GM19468 (cell line): ENCODE measurements around the gene ITPK1.

ENCODE experiments used
- ATAC-seq: cut with Tn5 transposase; IDR thresholded peaks from one replicate; pipeline ENCODE4 v1.9.1; 2021; ENCODE audit warnings: mild to moderate bottlenecking, moderate library complexity, moderate number of reproducible peaks; ENCODE audit not compliant: unreplicated experiment; ENCODE audit errors: extremely low read depth

Gene ITPK1

GRCh38 chr14:92932448-92933395 lies 183.0 kb downstream of the ITPK1 start:
- no peak for ATAC-seq

- ATAC-seq, result no peak
Observed at GRCh38 chr14:92931681-92932447, 183.9 kb downstream of the ITPK1 start.

- ATAC-seq, result no peak
Observed at GRCh38 chr14:92930737-92931602, 184.8 kb downstream of the ITPK1 start.

GRCh38 chr14:92929689-92930608 lies 185.8 kb downstream of the ITPK1 start:
- ATAC-seq, result no peak

- no peak for ATAC-seq
Observed at GRCh38 chr14:92928961-92929688, 186.6 kb downstream of the ITPK1 start.

- no peak for ATAC-seq
Observed at GRCh38 chr14:92928258-92928629, 187.5 kb downstream of the ITPK1 start.

- no peak for ATAC-seq
Observed at GRCh38 chr14:92927349-92928257, 188.1 kb downstream of the ITPK1 start.

- ATAC-seq, result no peak
Observed at GRCh38 chr14:92926931-92927330, 188.8 kb downstream of the ITPK1 start.

GRCh38 chr14:92926180-92926845 lies 189.4 kb downstream of the ITPK1 start:
- no peak for ATAC-seq

GRCh38 chr14:92925446-92925845 lies 190.3 kb downstream of the ITPK1 start:
- ATAC-seq, result no peak

GRCh38 chr14:92924247-92924646 lies 191.5 kb downstream of the ITPK1 start:
- no peak for ATAC-seq

GRCh38 chr14:92923744-92924103 lies 192.0 kb downstream of the ITPK1 start:
- ATAC-seq, result no peak

- no peak for ATAC-seq
Observed at GRCh38 chr14:92922883-92923743, 192.6 kb downstream of the ITPK1 start, which contains the start of gene CHGA. CHGA (plus strand) TSS chr14:92923150; CDS start chr14:92923360, 210 bp downstream.

GRCh38 chr14:92922155-92922735 lies 193.5 kb downstream of the ITPK1 start:
- no peak for ATAC-seq

GRCh38 chr14:92920001-92920400 lies 195.7 kb downstream of the ITPK1 start:
- ATAC-seq, result no peak

GRCh38 chr14:92917956-92918355 lies 197.8 kb downstream of the ITPK1 start:
- no peak for ATAC-seq
